ENCODE data around the gene SEMA3F. TPM values are rescaled to one million over a fixed set of nuclear protein-coding genes. Genes with fewer than 3 reads are reported as not detected.

The SEMA3F gene
- not detected for total RNA-seq

GRCh38 chr3:50154840-50155490, at the start of gene SEMA3F:
TSS of gene SEMA3F (plus strand) at chr3:50155324. CDS start at chr3:50159623, 4,299 bp downstream.

DNA sequence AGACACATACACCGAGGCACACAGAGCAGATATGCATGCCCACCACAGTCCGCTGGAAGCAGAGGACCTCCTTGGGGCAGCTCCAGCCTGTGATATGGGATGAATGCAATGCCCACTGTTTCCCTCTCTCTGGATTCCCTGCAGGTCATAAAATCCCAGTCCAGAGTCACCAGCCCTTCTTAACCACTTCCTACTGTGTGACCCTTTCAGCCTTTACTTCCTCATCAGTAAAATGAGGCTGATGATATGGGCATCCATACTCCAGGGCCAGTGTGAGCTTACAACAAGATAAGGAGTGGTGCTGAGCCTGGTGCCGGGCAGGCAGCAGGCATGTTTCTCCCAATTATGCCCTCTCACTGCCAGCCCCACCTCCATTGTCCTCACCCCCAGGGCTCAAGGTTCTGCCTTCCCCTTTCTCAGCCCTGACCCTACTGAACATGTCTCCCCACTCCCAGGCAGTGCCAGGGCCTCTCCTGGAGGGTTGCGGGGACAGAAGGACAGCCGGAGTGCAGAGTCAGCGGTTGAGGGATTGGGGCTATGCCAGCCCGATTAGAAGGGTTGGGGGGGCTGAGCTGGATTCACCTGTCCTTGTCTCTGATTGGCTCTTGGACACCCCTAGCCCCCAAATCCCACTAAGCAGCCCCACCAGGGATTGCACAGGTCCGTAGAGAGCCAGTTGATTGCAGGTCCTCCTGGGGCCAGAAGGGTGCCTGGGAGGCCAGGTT, 36.0 kb downstream of the SEMA3F start, which contains the start of gene GNAT1:
Gene GNAT1 (plus strand): TSS at position 675 of the 725 bp plus-strand sequence. CDS start 116 bp downstream, outside the sequence.

DNA sequence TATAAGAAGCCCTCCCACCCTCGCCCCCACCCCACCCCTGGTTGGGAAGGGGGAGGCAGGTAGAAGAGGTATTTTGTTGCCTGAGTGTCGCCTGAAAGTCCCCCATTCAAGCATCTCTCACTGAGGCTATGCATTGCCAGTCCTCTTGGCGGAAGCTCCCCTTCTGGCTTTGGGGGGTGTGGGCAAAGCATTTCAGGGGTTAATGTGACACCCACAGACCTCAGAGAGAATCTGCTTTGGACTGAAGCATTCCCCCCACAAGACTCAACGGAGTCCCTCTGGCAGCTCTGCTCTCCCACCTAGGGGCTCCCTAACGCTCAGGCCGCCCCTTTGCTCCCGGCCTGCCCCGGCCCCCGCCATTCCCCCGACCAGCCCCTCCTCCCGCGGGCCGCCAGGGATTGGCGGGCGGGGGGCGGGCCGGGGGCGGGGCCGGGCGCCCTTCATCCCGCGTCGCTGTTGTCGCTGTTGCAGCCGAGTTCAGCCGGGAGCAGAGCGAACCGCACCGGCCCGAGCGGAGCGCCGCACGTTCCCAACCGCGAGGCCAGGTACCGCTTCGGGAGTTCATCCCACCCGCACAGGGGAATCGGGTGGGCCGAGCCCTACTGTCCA, 49.8 kb downstream of the SEMA3F start, which contains the start of gene SLC38A3:
Gene SLC38A3 (plus strand): TSS at position 468 of the 609 bp plus-strand sequence. CDS start 8,929 bp downstream, outside the sequence.

GRCh38 chr3:50235716-50236483, 80.8 kb downstream of the SEMA3F start, which contains the start of gene GNAI2:
TSS of gene GNAI2 (plus strand) at chr3:50236204. CDS start at chr3:50236336, 132 bp downstream.

Small RNA genes within 50 kb of the gene (microRNA-seq; reads per million reads assigned to microRNA genes)
- gene MIR566 (ENCODE audit: borderline microRNAs expressed, borderline replicate concordance) (not detected), gene MIR5787 (ENCODE audit: borderline microRNAs expressed, borderline replicate concordance) (not detected)

Other genes starting within 250 kb of the SEMA3F start
- gene MON1A, start 225.5 kb upstream of the SEMA3F start, total RNA-seq, result 10 to 100 TPM in 1 of 2 experiments, 1 to 10 TPM in 1; 10.0 to 12.1 TPM
- 100 to 1,000 TPM; 108 to 111 TPM for gene RBM6, start 215.2 kb upstream of the SEMA3F start, total RNA-seq
- 100 to 1,000 TPM; 204 to 206 TPM for gene RBM5, start 66.4 kb upstream of the SEMA3F start, total RNA-seq
- gene GNAT1, start 36.3 kb downstream of the SEMA3F start, total RNA-seq, result not detected
- not detected for gene SLC38A3, start 49.9 kb downstream of the SEMA3F start, total RNA-seq
- 100 to 1,000 TPM; 372 to 387 TPM for gene GNAI2, start 80.9 kb downstream of the SEMA3F start, total RNA-seq
- under 1 TPM; 0.30 to 0.34 TPM for gene SEMA3B, start 113.8 kb downstream of the SEMA3F start, total RNA-seq
- not detected for gene LSMEM2, start 123.8 kb downstream of the SEMA3F start, total RNA-seq
- 10 to 100 TPM; 54.2 to 58.4 TPM for gene IFRD2, start 137.1 kb downstream of the SEMA3F start, total RNA-seq
- 1 to 10 TPM; 6.3 to 7.0 TPM for gene HYAL3, start 144.1 kb downstream of the SEMA3F start, total RNA-seq
- gene NAA80, start 144.1 kb downstream of the SEMA3F start, total RNA-seq, result 10 to 100 TPM; 33.2 to 35.3 TPM
- under 1 TPM; 0.24 to 0.40 TPM for gene HYAL1, start 148.2 kb downstream of the SEMA3F start, total RNA-seq
- 1 to 10 TPM; 4.0 to 6.0 TPM for gene HYAL2, start 167.4 kb downstream of the SEMA3F start, total RNA-seq
- 10 to 100 TPM; 15.5 TPM for gene TUSC2, start 172.9 kb downstream of the SEMA3F start, total RNA-seq
- 100 to 1,000 TPM in 1 of 2 experiments, 10 to 100 TPM in 1; 96.2 to 102 TPM for gene RASSF1, start 185.5 kb downstream of the SEMA3F start, total RNA-seq
- gene ZMYND10, start 190.4 kb downstream of the SEMA3F start, total RNA-seq, result 1 to 10 TPM; 2.2 to 3.0 TPM
- 10 to 100 TPM; 44.2 to 45.0 TPM for gene NPRL2, start 195.5 kb downstream of the SEMA3F start, total RNA-seq
- gene CYB561D2, start 195.5 kb downstream of the SEMA3F start, total RNA-seq, result 10 to 100 TPM; 33.7 to 35.8 TPM
- gene TMEM115, start 204.2 kb downstream of the SEMA3F start, total RNA-seq, result 10 to 100 TPM; 19.0 to 19.8 TPM